Stimulated activated CD4-positive, alpha-beta T cell treated with anti-CD3 and anti-CD28 coated beads, Interleukin-12 subunit alpha, Interleukin-12 subunit beta, amount 100 ng/mL, for 24 hours (primary cell): Measurements from ENCODE around the gene ZFX.
A peak's percentile ranks its signal among the peaks of the same experiment; 100 is the strongest.

Source experiments
- DNase-seq, 2 experiments: peaks; one replicate each; pipeline ENCODE4 v3.0.0-alpha.2; 2020; ENCODE audit warnings: low read depth in 2 of 2

ZFX gene

DNA sequence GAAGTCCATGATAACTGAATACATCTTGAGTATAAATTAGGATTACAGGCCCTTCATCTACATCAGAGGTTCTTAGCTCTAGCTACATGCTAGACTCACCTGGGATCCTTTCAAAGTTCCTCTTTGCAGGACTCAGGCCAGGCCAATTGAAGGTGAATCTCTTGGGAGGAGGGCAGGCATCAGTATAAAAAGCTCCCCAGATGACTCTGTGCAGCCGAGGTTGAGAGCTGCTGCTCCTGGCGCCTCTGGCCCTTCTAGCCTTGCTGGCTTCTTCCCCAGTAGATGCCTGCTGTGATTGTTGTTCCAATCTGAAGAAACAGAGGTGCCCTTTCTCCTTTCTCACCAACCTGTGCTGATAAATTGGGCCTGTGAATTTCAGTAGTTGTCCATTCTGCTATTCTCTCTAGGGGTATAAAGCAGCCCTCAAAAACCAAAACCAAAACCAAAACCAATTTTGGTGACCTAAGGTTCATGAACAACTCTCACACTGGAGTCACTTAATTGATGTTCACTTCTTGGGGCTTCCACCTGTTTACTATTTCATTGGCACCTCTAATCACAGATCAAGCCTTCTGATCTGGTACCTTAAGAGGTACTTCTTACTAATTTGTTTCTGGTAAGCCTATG is 85.7 kb downstream of the ZFX start:
- no peak for DNase-seq

DNA sequence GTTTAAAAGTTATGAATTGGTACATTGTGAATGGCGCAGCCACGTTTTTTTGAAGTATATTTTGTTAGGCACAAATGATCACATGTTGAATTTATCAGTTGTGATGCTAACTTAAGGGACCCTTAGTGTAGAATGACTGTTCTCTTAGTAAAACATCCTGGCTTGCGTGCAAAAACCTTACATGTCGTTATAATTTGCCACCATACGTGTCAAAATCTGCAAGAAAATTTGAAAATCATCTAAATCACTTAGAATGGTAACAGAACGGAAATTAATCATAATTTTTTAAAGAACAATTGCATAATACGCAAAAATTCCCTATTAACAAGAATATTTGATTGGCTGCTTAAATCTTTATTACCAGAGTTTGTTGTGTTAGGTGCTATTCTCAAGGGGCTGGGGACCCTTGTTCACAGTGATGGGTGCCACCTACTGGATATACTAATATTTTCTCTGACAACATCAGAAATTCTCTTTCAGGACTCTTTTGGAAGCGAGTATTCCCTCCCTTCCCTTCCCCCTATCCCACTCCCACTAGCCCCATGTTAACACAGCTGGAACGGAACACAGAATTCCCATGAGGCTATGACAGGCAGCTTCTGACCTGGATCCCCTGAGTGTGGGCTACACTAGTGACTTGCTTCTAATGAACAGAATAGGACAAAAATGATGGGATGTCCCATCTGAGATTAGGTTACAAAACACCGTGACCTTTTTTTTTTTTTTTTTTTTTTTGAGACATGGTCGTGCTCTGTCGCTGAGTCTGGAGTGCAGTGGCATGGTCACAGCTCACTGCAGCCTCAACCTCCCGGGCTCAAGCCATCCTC is 92.5 kb downstream of the ZFX start:
- DNase-seq, result no peak

DNA sequence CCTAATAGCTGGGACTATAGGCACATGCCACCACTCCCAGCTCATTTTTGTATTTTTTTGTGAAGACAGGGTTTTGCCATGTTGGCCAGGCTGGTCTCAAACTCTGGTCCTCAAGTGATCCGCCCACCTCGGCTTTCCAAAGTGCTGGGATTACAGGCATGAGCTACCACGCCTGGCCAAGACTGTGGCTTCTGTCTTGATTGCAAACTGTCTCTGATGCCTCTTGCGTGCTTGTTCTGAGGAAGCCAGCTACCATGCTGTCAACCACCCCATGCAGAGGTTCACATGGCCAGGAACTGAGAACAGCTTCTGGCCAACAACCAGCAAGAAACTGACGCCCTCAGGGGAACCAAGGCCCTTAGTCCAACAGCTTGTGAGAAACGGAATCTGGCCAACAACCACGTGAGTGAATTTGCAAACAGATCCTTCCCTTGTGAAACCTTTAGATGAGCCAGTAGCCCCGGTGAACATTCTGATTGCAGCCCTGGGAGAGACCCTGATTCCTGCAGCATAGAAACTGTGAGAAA is 93.2 kb downstream of the ZFX start:
- DNase-seq, result no peak

DNA sequence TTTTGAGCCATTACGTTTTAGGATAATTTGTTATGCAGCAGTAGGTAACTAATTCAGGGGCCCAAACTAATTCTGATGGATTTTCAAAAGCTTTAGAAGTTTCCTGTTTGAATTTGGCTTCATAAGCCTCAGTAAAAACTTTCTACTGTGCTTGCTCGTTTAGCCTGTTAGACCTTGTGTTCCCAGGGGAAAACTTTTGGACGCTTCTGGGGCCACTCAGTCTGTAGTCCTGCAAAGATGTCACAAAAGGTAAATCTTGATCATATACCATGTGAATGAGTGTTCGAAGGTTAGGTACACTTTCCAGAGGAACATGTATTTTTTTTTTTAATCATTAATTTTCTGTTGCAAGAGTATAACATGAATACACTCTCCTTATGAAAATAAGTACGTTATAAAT is 93.7 kb downstream of the ZFX start:
- DNase-seq, result no peak

DNA sequence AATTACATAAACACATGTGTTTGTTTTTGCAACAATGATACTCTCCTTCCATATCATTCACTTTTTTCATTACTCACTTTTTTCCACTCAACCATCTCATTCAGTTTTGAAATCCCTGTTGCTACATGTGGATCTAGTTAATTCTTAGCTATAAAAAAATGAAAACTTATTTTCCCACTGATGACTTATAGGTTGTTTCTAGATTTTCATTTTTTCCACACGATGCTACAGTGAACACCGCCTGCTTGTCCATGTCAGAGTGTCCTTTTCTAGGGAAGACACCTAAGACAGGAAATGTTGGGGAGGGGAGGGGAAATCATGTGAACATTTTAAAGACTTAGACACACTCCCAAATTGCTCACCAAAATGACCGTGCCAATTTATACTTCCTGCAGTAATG is 94.2 kb downstream of the ZFX start:
- DNase-seq, result no peak

DNA sequence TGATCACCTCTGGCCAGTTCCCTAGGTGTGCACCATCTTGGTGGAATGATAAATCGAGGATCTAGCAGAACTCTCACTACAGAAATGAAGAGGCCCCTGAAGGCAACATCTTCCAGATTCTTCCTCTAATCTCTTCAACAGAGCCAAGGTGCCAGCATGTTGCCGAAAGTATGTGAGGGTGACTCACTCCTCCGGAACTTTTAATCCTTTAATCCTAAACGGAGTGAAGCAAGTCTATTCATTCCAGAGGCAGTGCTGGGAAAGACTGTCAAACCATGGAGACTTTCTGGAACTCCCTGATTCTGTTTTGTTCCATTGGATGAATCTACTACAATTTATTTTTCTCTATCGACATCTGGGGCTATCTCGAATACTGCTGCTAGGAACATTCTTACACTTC is 95.7 kb downstream of the ZFX start:
- DNase-seq, result no peak

DNA sequence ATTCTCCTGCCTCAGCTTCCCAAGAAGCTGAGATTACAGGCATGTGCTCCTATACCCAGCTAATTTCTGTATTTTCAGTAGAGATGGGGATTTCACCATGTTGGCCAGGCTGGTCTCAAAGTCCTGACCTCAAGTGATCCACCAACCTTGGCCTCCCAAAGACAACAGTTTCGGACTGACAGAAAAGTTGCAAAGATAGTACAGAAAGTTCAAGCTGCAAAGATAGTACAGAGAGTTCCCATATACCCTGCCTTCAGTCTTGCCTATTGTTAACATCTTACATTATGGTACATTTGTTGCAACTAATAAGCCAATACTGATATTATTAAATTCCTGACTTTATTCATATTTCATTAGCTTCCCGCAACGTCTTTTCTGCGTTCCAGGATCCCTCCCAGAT is 98.5 kb downstream of the ZFX start:
- DNase-seq, result no peak

GRCh38 chrX:24253030-24253429 is 103.5 kb downstream of the ZFX start:
- DNase-seq, result no peak

DNA sequence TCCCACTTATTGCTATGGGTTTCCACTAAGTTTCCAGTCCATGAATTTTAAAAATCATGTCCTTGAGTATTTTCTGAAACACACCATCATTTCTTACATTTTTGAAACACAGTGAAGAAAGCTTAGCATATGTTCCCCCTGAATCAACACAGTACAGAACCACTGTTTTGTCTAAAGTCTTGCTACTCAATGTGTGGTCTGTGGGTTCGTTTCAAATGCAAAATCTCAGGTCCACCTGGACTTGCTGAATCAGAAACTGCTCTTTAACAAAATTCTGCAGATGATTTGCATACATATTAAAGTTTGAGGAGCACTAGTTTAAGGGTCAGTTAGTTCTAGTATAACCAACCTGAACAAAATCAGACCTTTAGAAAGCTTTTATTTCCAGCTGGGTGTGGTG is 103.9 kb downstream of the ZFX start:
- no peak for DNase-seq

GRCh38 chrX:24257011-24257410 is 107.5 kb downstream of the ZFX start:
- no peak for DNase-seq

- no peak for DNase-seq
Measured at GRCh38 chrX:24259544-24260240, 110.2 kb downstream of the ZFX start.

DNA sequence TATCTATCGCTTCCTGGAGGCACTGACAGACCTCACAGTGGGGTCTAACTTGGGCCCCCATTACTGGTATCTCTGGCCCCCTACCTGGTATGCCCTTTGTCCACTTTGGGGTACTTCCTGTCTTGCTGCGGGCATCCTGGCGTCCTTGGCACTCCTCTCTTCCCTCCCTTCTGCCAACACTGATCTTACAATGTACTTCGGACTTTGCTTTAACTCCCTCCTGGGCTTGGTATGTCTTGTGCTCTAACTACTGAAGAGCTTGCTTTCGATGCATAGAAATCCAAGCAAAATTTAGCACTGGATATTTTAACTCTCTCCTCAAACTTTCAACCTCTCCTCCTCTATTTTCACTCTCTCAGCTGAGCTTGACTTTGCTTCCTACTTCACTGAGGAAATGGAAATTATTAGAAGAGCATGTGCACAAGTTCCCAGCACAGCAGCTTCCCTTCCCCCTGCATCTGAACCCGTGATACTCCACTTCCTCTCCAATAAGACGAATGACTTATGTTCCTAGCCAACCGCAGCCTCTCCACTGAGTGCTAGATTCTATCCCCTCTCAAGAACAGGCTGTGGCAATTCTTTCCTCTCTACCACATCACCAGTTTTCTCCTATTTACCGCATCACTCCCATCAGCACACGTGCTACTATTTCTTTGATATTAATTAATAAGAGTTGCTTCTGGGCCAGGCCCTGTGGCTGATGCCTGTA is 111.5 kb downstream of the ZFX start:
- DNase-seq, result peak in 1 of 2 experiments; percentile 16

DNA sequence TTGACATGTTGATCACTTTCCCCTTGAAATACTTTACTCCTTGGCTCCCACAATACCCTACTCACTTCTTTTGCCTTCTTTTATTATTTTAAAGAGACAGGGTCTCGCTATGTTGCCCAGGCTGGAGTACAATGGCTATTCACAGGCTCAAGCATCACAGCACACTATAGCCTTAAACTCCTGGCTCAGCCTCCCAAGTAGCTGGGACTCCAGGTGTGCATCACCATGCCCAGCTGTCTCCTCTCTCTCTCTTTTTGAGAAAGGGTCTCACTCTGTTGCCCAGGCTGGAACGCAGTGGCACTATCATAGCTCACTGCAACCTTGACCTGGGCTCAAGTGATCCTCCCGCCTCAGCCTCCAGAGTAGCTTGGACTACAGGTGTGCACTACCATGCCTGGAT is 112.8 kb downstream of the ZFX start:
- no peak for DNase-seq

DNA sequence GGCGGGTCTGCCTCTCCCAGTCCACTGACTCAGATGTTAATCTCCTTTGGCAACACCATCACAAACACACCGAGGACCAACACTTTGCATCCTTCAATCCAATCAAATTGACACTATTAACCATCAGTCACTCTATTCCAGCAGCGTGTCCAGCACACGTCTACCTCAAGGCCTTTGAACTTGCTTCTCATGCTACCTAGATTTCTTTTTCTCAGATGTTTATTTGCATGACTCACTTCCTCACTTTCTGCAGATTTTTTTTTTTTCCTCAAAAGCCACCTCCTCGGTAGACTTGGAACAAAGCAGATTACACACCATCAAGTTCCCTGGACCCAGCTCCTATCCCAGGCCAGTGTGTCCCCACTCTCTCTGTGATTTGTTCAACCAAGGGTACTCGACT is 114.9 kb downstream of the ZFX start:
- no peak for DNase-seq
